HL-60/S4 treated with retinoic acid at 250 ng/mL for 4 days and 3 days (cell line): Measurements from ENCODE around the gene TENT5A.

Experiments
- in situ Hi-C: fragments of 300-500 bp; cut with MboI; formaldehyde crosslinking; loops from 2 replicates; pipeline ENCODE4 v1.7.0; 2022; ENCODE audit warnings: low sequenced_read_pairs

The TENT5A gene

GRCh38 chr6:81720427-81720826 lies 32.1 kb downstream of the TENT5A start:
- in situ Hi-C loops: no loop called here

DNA sequence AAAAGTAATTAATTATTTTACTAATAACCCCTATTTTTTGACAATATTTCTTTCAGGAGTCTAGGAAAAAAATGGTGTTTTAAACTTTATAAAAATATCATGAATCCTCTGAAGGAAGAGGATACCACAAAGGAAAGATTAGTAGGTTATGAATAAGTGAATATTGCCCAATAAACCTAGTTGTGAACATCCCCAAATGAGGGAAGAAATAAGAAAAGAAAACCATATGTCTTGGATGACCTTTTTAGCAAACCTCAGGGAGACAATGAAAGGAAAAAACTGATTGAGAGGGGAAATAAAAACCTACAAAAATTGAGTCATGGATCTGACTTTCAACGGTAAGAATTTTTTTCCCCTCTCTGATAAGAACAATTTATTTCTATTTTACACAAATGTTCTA lies 34.4 kb downstream of the TENT5A start:
- in situ Hi-C loops: no loop called here

GRCh38 chr6:81714684-81715083 lies 37.8 kb downstream of the TENT5A start:
- in situ Hi-C loops: no loop called here

GRCh38 chr6:81713205-81713604 lies 39.3 kb downstream of the TENT5A start:
- in situ Hi-C loops: no loop called here

DNA sequence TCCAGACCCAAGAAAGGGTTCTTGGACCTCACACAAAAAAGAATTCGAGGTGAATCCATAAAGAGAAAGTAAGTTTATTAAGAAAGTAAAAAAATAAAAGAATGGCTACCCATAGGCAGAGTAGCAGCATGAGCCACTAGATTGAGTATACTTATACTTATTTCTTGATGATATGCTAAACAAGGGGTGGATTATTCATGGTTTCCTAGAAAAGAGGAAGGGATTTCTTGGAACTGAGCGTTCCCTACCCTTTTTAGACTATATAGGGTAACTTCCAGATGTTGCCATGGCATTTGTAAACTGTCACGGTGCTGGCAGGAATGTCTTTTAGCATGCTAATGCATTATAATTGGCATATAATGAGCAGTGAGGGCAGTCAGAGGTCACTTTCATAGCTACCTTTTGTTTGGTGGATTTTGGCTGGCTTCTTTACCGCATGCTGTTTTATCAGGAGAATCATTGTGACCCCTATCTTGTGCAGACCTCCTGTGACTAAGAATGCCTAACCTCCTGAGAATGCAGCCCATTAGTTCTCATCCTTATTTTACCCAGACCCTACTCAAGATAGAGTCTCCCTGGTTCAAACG lies 44.3 kb downstream of the TENT5A start:
- in situ Hi-C loops: no loop called here

DNA sequence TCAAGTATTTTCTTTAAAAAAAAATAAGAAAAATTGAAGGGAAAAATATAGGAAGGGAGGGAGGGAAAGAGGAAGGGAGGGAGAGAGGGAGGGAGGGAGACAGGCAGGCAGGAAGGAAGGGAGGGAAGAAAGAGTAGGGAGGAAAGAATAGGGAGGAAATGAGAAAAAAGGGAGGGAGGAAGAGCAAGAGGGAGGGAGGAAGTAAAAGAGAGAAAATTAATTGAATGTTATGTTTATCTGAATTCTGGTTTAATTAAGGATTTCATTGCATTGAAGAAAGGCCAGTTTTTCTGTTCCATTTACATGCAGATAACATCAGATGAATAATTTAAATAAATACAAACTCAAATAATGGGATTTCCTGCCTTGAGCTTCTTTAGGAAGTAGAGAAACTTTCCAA lies 47.8 kb downstream of the TENT5A start:
- in situ Hi-C loops: no loop called here

DNA sequence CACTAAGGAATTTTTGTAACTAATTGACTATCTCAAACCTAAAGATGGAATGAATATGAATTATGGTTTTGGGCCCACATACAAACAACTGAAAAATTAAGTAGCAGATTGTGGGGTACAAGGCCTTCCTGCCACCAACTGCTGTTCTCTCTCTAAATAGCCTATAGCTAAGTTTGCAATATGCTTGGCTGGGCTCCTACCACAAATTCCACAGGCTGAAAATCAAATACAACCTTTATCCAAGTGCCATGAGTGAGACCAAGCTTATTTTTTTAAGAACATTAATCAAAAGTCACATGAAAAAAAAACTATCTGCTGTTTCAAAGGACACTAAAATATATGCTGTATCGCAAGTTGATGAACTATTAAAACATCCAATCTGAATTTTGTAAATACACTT lies 52.1 kb downstream of the TENT5A start:
- in situ Hi-C loops: no loop called here

- in situ Hi-C loops: no loop called here
Measured at GRCh38 chr6:81697559-81697958, 54.9 kb downstream of the TENT5A start.

- in situ Hi-C loops: no loop called here
Measured at GRCh38 chr6:81696524-81696923, 56.0 kb downstream of the TENT5A start.
